MG63 (cell line): Measurements from ENCODE around the gene CDK5. TPM values are rescaled to one million over a fixed set of nuclear protein-coding genes. Genes with fewer than 3 reads are reported as not detected.

Experiments used
- DNase-seq: peaks from one replicate; pipeline ENCODE4 v3.0.0-alpha.2; 2020
- H3K27me3 ChIP-seq: fragments of 250-450 bp; sonication (Bioruptor Pico); 2 replicates; pipeline ENCODE4 v1.5.1; 2020; ENCODE audit warnings: mild to moderate bottlenecking, moderate library complexity
- H3K36me3 ChIP-seq: fragments of 250-450 bp; sonication (Bioruptor Pico); 2 replicates; pipeline ENCODE4 v1.5.1; 2020; ENCODE audit warnings: mild to moderate bottlenecking, moderate library complexity
- H3K4me3 ChIP-seq: fragments of 250-450 bp; sonication (Bioruptor Pico); 2 replicates; pipeline ENCODE4 v1.5.1; 2020; ENCODE audit warnings: mild to moderate bottlenecking, moderate library complexity
- H3K9me3 ChIP-seq: fragments of 250-450 bp; sonication (Bioruptor Pico); 2 replicates; pipeline ENCODE4 v1.5.1; 2020; ENCODE audit warnings: mild to moderate bottlenecking, moderate library complexity
- total RNA-seq: library from RNA; depleted of rRNA; stranded (reverse); fragments of >200 nt; shearing (Covaris generic); gene quantifications from 2 replicates; pipeline ENCODE4 v1.2.3, GENCODE V29; 2014; ENCODE audit warnings: low replicate concordance

The CDK5 gene
- total RNA-seq, 1 experiment from 2014 or later, result 21.7 TPM

DNA sequence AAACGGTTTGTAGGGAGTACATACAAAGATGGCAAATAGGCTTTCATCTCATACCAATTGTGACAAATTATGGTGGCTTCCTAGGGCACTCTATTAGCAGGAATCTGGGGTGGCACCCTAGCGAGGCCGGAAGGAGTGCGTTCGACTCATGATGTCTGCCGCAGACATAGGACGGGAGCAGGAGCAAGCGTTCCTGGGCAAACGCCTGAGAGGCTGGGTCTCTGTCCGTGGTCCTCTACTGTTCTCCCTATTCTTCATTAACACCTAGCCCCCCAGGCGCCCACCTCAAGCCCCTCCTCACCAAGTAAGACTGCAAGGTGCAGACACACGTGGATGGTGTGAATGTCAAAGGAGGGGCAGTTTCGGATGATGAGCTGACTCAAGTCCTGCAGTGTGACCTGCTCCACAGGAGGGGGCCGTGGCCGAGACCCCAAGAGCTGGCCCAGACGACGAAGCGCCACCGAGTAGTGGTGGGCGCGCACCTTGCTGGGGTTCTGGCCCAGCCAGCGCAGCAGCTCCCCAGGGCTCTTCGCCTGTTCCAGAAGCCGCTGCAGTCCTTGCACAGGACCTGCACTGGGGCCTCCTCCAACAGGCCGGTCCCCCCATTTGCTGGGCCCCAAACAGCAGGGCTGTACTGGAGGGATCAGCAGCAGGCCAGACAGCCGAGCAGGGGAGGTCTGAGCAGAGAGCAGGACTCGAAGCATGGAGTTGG lies 21.7 kb upstream of the CDK5 start:
- H3K36me3 ChIP-seq, result peaks cover 11% of the 10 kb centered on the region
- no peak for DNase-seq
- no peaks in the 10 kb centered on the region for H3K9me3 ChIP-seq
- no peaks in the 10 kb centered on the region for H3K27me3 ChIP-seq
- peak overlapping the region; percentile 89 for H3K4me3 ChIP-seq

DNA sequence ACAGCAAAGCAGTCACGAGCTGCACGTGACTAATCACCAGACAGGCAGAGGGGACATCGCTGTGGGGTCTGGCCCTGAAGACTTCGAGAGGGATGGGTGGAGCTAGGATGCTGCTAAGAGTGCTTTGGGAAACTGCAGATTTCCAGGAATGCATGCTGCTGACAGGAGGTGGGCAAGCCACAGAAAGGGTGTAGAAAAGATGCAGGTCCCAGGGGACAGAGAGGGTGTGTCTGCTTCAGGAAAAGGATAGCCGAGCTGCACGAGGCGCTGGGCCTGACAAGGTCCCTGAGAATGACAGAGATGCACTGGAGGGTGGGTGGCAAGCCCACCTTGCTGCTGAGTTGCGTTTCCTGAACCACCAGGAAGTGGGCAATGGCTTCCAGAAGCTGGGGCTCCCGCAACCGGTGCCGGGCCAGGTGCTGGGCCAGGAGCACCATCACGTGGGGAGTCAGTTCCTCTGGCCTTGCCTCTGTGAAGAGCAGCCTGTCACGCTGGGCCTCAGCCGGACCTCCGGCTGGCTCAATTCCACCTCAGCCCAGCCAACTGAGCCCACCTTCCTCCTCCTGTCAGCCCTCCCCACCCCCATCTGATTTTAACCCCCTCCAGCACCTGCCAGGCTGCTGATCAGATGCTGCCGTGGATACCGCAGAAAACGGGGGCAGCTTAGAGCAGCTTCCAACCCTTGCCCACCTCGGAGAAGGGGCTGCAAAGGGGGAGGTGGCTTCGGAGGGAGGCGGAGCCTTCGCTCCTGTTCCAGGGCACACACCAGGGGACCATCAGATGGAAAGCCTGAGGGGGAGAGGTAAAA lies 20.7 kb upstream of the CDK5 start:
- Histone ChIP-seq H3K36me3 (peaks cover 11% of the 10 kb centered on the region), H3K4me3 (no peak overlapping the region), H3K27me3 (no peaks in the 10 kb centered on the region), H3K9me3 (no peaks in the 10 kb centered on the region)
- DNase-seq, result no peak

DNA sequence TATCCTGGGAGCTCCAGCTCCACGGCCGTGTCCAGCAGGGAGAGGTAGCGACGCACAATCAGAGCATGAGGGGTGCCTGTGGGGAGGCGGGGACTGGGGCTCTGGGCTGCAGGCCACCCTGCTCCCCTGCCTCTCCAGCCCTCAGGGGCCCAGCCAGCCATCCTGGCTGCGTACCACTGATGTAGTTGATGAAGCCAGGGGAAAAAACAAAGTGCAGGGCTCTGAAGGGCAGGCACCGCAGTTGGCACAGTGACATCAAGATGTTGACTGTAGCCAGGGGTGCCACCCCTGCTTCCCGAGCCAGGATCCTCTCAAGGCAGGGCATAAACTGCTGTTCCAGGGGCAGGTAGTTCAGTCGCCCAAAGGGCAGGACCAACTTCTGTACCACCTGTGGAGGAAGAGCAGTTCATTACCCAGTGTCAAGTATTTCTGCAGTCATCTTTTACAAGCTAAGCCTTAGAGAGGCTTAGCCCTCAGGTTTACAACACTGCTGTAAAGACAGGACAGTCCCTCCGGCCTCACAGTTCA lies 20.1 kb upstream of the CDK5 start:
- no peaks in the 10 kb centered on the region for H3K27me3 ChIP-seq
- H3K9me3 ChIP-seq, result no peaks in the 10 kb centered on the region
- no peak overlapping the region for H3K4me3 ChIP-seq
- no peak for DNase-seq
- H3K36me3 ChIP-seq, result peaks cover 11% of the 10 kb centered on the region

DNA sequence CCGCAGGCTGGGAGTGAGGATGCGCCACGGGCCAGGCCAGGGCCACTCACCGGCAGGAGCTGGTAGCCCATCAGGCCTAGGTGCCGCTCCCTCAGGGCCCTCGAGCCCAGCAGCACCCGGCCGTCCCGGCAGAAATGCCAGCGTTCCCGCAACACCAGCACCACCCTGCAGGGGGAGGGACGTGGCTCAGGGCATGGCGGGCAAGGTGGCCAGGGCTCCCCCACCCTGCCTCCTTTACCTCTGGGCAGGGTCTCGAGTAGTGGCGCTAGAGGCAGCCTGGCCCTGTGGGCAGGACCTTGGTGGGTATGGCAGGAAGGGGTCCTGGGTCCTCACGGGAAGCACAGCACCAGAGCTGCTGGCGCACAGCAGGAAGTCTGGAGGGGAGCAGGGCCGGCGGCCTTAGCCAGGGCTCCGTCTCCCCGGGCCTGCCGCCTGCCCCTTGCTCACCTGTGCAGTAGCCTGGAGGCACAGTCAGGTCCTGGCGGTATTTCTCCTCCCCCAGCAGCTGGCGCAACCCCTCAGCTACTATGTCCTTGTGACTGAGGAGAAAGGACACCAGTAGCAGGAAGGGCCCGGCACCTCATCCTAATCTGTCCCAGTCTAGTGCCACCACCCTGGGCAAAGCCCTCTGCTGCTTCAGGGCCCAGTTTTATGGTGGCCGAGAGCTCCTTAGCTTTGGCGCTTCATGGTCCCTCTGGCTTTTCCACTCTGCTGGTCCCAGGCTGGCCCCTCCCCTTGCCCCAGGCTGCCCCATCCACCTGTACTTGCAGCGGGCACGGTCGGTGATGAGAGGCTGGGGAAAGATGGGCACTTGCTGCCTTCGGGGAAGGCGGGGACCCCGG lies 19.4 kb upstream of the CDK5 start:
- no peak for DNase-seq
- Histone ChIP-seq H3K4me3 (no peak overlapping the region), H3K27me3 (no peaks in the 10 kb centered on the region), H3K9me3 (no peaks in the 10 kb centered on the region), H3K36me3 (peaks cover 11% of the 10 kb centered on the region)

GRCh38 chr7:151075978-151076426 lies 18.3 kb upstream of the CDK5 start:
- no peak for DNase-seq
- Histone ChIP-seq H3K9me3 (no peaks in the 10 kb centered on the region), H3K27me3 (no peaks in the 10 kb centered on the region), H3K4me3 (no peak overlapping the region), H3K36me3 (peaks cover 9% of the 10 kb centered on the region)

DNA sequence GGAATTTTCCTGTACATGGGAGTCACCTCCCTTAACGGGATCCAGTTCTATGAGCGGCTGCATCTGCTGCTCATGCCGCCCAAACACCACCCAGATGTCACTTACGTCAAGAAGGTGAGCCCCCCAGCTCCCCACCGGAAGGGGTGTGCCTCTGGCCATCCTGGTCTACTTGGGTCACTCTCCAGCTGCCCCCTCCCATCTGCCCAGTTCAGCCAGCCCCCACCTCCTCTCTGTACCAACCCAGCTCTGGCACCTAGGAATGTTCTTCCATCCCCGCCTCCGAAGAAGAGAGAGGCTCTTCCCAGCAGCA lies 17.9 kb upstream of the CDK5 start:
- H3K27me3 ChIP-seq, result no peaks in the 10 kb centered on the region
- H3K4me3 ChIP-seq, result no peak overlapping the region
- peaks cover 9% of the 10 kb centered on the region for H3K36me3 ChIP-seq
- H3K9me3 ChIP-seq, result no peaks in the 10 kb centered on the region
- no peak for DNase-seq

DNA sequence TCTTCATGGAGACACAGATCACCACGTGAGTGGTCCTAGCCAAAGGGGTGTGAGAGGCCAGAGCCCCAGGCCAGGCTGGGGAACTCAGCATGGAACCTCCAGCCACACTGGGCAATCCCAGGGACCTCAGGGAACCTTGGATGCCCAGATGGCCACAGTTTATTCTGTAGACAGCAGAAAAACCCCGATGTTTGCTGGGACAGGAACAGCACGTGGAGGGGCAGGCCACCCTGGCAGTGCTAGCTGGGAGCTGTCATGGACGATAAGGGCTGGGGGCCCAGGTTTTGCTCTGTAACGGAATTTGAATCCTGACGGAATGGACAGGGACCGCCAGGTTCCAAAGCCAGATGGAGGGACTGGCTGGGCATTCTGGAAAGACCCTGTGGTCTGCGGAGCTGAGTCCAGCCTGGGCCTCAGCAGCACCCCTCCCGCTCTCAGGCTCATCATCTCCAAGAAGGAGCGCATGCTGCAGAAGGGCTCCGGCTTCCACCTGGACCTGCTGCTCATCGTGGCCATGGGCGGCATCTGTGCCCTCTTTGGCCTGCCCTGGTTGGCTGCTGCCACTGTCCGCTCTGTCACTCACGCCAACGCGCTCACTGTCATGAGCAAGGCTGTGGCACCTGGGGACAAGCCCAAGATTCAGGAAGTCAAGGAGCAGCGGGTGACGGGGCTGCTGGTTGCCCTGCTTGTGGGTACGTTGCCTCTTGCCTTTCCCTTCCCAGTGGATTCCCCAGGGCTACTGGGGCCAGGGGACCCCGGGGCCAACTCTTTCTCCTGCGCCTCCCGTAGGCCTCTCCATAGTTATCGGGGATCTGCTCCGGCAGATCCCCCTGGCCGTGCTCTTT lies 17.3 kb upstream of the CDK5 start:
- H3K9me3 ChIP-seq, result no peaks in the 10 kb centered on the region
- no peak for DNase-seq
- H3K4me3 ChIP-seq, result no peak overlapping the region
- H3K27me3 ChIP-seq, result no peaks in the 10 kb centered on the region
- H3K36me3 ChIP-seq, result peaks cover 5% of the 10 kb centered on the region

- DNase-seq, result no peak
- H3K36me3 ChIP-seq, result peaks cover 2% of the 10 kb centered on the region; the same call in 1 of the 2 replicates
Observed at GRCh38 chr7:151073990-151074389, 16.3 kb upstream of the CDK5 start.

DNA sequence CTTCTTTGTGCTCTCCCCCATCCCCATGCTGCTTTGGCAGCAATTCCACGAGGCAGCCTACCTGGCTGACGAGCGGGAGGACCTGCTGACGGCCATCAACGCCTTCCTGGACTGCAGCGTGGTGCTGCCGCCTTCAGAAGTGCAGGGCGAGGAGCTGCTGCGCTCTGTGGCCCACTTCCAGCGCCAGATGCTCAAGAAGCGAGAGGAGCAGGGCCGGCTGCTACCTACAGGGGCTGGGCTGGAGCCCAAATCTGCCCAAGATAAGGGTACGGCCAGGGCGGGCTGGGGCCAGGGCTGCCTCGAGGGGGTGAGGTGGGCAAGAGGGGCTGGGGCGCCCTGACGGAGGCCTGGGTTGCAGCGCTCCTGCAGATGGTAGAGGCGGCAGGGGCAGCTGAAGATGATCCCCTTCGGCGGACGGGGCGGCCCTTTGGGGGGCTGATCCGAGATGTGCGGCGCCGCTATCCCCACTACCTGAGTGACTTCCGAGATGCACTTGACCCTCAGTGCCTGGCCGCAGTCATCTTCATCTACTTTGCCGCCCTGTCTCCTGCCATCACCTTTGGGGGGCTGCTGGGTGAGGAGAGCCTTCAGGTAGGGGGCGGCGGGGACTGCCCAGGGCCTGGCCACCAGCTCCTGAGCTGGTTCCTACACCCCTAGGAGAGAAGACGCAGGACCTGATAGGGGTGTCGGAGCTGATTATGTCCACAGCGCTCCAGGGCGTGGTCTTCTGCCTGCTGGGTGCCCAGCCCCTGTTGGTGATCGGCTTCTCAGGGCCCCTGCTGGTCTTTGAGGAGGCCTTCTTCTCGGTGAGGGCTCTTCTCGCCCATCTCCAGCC lies 13.6 kb upstream of the CDK5 start:
- Histone ChIP-seq H3K27me3 (no peaks in the 10 kb centered on the region), H3K36me3 (no peaks in the 10 kb centered on the region; the same call in none of the 2 replicates), H3K4me3 (no peak overlapping the region), H3K9me3 (no peaks in the 10 kb centered on the region)
- no peak for DNase-seq

More at GRCh38 chr7:151073990-151074389, 16.3 kb upstream of the CDK5 start:
- no peaks in the 10 kb centered on the region for H3K27me3 ChIP-seq
- H3K4me3 ChIP-seq, result no peak overlapping the region
- H3K9me3 ChIP-seq, result no peaks in the 10 kb centered on the region

DNA sequence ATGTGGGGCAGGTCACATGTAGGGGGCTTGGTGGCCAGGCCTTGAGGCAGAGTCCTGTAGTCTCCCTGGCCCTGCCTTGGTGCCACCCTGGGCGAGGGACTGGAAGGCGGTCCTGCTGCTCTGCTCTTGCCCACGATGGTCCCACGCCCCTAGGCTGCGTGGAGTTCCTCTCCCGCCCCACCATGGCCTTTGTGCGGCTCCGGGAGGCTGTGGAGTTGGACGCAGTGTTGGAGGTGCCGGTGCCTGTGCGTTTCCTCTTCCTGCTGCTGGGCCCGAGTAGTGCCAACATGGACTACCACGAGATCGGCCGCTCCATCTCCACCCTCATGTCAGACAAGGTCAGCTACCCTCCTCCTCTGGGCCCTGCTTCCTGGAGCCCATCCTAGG lies 12.9 kb upstream of the CDK5 start:
- Histone ChIP-seq H3K4me3 (no peak overlapping the region), H3K27me3 (no peaks in the 10 kb centered on the region), H3K9me3 (no peaks in the 10 kb centered on the region), H3K36me3 (no peaks in the 10 kb centered on the region; the same call in none of the 2 replicates)
- DNase-seq, result no peak

DNA sequence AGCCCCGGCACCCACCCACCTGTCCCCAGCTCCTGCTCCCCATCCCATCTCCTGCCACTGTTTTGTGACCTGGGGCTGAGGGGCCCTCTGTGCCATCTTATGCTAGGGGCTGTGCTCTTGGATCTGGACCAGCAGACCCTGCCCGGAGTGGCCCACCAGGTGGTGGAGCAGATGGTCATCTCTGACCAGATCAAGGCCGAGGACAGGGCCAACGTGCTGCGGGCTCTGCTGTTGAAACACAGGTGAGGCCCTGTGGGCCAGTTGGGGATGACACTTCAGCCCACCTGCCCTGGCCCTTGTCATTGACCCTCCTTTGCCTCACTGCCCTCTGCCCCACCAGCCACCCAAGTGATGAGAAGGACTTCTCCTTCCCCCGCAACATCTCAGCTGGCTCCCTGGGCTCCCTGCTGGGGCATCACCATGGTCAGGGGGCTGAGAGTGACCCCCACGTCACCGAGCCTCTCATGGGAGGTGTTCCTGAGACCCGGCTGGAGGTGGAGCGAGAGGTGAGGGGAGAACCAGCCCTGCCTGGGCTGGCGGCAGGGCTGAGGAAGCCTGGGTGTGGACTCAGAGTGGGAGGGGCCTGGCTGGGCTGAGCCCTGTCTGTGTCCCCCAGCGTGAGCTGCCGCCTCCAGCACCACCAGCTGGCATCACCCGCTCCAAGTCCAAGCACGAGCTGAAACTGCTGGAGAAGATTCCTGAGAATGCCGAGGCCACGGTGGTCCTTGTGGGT lies 12.3 kb upstream of the CDK5 start:
- Histone ChIP-seq H3K4me3 (no peak overlapping the region), H3K36me3 (no peaks in the 10 kb centered on the region; the same call in none of the 2 replicates), H3K9me3 (no peaks in the 10 kb centered on the region), H3K27me3 (no peaks in the 10 kb centered on the region)
- no peak for DNase-seq

DNA sequence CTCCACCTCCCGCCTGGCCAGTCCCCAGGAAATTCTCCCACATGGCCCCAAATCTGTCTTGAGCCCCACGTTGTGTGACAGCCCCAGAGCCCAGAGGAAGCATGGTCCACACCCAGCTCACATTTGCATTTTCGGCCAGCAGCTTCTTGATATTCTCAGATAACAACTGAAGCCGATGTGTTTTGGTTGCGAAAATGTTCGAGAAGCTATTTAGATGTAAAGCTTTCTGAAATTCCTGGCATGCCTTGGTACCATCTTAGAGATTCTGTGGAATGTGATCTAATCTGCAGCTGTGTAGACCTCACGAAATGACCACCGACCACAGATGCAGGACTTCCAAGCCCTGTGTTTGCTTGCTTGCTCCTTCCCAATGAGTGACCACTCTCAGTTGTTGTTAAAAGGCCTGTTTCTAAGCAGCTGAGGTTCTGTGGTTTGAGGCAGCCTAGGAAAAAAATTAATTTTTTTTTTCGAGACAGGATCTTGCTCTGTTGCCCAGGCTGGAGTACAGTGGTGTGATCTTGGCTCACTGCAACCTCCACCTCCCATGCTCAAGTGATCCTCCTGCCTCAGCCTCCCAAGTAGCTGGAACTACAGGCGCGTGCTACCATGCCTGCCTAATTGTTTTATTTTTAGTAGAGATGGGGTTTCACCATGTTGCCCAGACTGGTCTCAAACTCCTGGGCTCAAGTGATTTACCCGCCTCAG lies 10.5 kb upstream of the CDK5 start:
- H3K27me3 ChIP-seq, result no peaks in the 10 kb centered on the region
- no peaks in the 10 kb centered on the region; the same call in none of the 2 replicates for H3K36me3 ChIP-seq
- H3K9me3 ChIP-seq, result no peaks in the 10 kb centered on the region
- no peak for DNase-seq
- no peak overlapping the region for H3K4me3 ChIP-seq

DNA sequence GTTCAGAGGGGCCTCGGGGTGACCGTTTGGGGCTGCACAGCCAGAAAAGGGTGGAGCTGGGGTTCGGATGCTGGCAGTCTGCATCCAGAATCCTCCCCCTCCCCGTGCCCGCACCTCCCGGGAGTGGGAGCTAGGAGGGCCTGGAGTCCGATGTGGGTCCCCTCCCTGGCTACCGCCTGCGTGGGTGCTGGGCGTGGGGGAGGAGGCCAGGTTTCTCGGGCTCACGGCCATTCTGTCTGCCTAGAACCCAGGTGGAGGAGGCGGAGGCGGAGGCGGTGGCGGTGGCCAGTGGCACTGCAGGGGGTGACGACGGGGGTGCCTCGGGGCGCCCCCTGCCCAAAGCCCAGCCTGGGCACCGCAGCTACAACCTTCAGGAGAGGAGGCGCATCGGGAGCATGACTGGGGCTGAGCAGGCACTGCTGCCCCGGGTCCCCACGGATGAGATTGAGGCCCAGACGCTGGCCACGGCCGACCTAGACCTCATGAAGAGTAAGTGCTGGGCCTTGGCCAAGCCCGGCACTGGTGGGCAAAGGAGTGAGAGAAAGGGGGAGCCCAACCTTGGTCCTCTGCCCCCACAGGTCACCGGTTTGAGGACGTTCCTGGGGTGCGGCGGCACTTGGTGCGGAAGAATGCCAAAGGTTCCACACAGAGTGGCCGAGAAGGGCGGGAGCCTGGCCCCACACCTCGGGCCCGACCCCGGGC lies 8.7 kb upstream of the CDK5 start:
- no peaks in the 10 kb centered on the region; the same call in 1 of the 2 replicates for H3K36me3 ChIP-seq

GRCh38 chr7:151065516-151065915 lies 7.8 kb upstream of the CDK5 start:
- Histone ChIP-seq H3K4me3 (no peak overlapping the region), H3K36me3 (no peaks in the 10 kb centered on the region; the same call in 1 of the 2 replicates), H3K9me3 (no peaks in the 10 kb centered on the region), H3K27me3 (no peaks in the 10 kb centered on the region)
- no peak for DNase-seq

More for the DNA sequence above, 8.7 kb upstream of the CDK5 start:
- no peak for DNase-seq
- no peaks in the 10 kb centered on the region for H3K9me3 ChIP-seq
- H3K27me3 ChIP-seq, result no peaks in the 10 kb centered on the region
- no peak overlapping the region for H3K4me3 ChIP-seq
